ENCODE data around the gene GRAPL.
"Not testable (repeated sequence)": the region's sequence is repeated elsewhere in the genome, so short reads cannot be mapped to it uniquely, and the experiment has no call there.

Gene GRAPL

GRCh38 chr17:19162384-19163216 is 35.2 kb downstream of the GRAPL start:
- not testable (repeated sequence) for DNase-seq (ENCODE audit: low read depth); H3K4me3 ChIP-seq (ENCODE audit: low read depth, low read length)

- DNase-seq (ENCODE audit: low read depth); H3K4me3 ChIP-seq (ENCODE audit: low read depth, low read length): not testable (repeated sequence)
These were observed 47.0 kb downstream of the GRAPL start for GRCh38 chr17:19174422-19174821.

GRCh38 chr17:19175410-19175809 is 48.0 kb downstream of the GRAPL start:
- not testable (repeated sequence) for DNase-seq (ENCODE audit: low read depth)

GRCh38 chr17:19181040-19181875 is 53.9 kb downstream of the GRAPL start:
- H3K4me3 ChIP-seq (ENCODE audit: low read depth, low read length); DNase-seq (ENCODE audit: low read depth): not testable (repeated sequence)

More at GRCh38 chr17:19175410-19175809, 48.0 kb downstream of the GRAPL start:
- H3K4me3 ChIP-seq (ENCODE audit: low read depth, low read length), result not testable (repeated sequence)

GRCh38 chr17:19187883-19188869 is 60.8 kb downstream of the GRAPL start:
- not testable (repeated sequence) for H3K4me3 ChIP-seq (ENCODE audit: low read depth, low read length); DNase-seq (ENCODE audit: low read depth)

GRCh38 chr17:19188870-19189708 is 61.7 kb downstream of the GRAPL start:
- not testable (repeated sequence) for H3K4me3 ChIP-seq (ENCODE audit: low read depth, low read length); DNase-seq (ENCODE audit: low read depth)

GRCh38 chr17:19189781-19190405 is 62.5 kb downstream of the GRAPL start:
- not testable (repeated sequence) for DNase-seq (ENCODE audit: low read depth); H3K4me3 ChIP-seq (ENCODE audit: low read depth, low read length)

- H3K4me3 ChIP-seq (ENCODE audit: low read depth, low read length), result not testable (repeated sequence)
These were observed 69.2 kb downstream of the GRAPL start for GRCh38 chr17:19196382-19197204.

GRCh38 chr17:19202448-19202847 is 75.1 kb downstream of the GRAPL start:
- DNase-seq (ENCODE audit: low read depth); H3K4me3 ChIP-seq (ENCODE audit: low read depth, low read length): not testable (repeated sequence)

More at GRCh38 chr17:19196382-19197204, 69.2 kb downstream of the GRAPL start:
- DNase-seq (ENCODE audit: low read depth), result not testable (repeated sequence)

- not testable (repeated sequence) for DNase-seq (ENCODE audit: low read depth); H3K4me3 ChIP-seq (ENCODE audit: low read depth, low read length)
These were observed 76.0 kb downstream of the GRAPL start for GRCh38 chr17:19203429-19203828.
